Measurements from ENCODE around the gene STX12. TPM values are rescaled to one million over a fixed set of nuclear protein-coding genes. Genes with fewer than 3 reads are reported as not detected.
"Not testable (repeated sequence)": the region's sequence is repeated elsewhere in the genome, so short reads cannot be mapped to it uniquely, and the experiment has no call there.

The STX12 gene
- total and polyA plus RNA-seq, 2 donors from 2014 or later = 27.9 to 49.0 TPM

GRCh38 chr1:27868932-27869718 lies 96.1 kb downstream of the STX12 start:
- FAIRE-seq = no peak
- DNase-seq = peak in 2 of 5 donors; percentile 22 to 78
- Histone ChIP-seq H3K27ac (ENCODE audit: low read depth in 2 of 2, low read length in 2 of 2) (no peak overlapping the region), H3K27me3 (ENCODE audit: control insufficient read depth, insufficient read depth, low read length) (no peaks in the 10 kb centered on the region), H3K4me1 (ENCODE audit: control insufficient read depth in 2 of 3, insufficient read depth in 2 of 3, low read depth in 1 of 3, low read length in 3 of 3) (peaks cover 0 to 10% (median 0%) of the 10 kb centered on the region in 3 donors), H3K9me3 (ENCODE audit: control insufficient read depth in 2 of 3, insufficient read depth in 1 of 3, low read length in 3 of 3) (no peaks in the 10 kb centered on the region), H3K9ac (ENCODE audit: low read length in 3 of 3) (no peak overlapping the region), H3K36me3 (ENCODE audit: control insufficient read depth in 2 of 3, insufficient read depth in 3 of 3, low read length in 3 of 3) (no peaks in the 10 kb centered on the region), H3K4me3 (ENCODE audit: low read length in 3 of 3) (no peak overlapping the region)
- intact Hi-C loops (cut with DNase I) = no loop called here
- no peak for TF ChIP-seq CTCF (IDR thresholded peaks at IDR 0.05; ENCODE audit: borderline replicate concordance, extremely low read depth, insufficient read depth)

- no peak for TF ChIP-seq CTCF (IDR thresholded peaks at IDR 0.05; ENCODE audit: borderline replicate concordance, extremely low read depth, insufficient read depth)
- intact Hi-C loops (cut with DNase I) = no loop called here
- Histone ChIP-seq H3K27me3 (ENCODE audit: control insufficient read depth, insufficient read depth, low read length) (no peaks in the 10 kb centered on the region), H3K36me3 (ENCODE audit: control insufficient read depth in 2 of 3, insufficient read depth in 3 of 3, low read length in 3 of 3) (no peaks in the 10 kb centered on the region), H3K4me3 (ENCODE audit: low read length in 3 of 3) (no peak overlapping the region), H3K9ac (ENCODE audit: low read length in 3 of 3) (no peak overlapping the region), H3K4me1 (ENCODE audit: control insufficient read depth in 2 of 3, insufficient read depth in 2 of 3, low read depth in 1 of 3, low read length in 3 of 3) (peaks cover 0 to 10% (median 0%) of the 10 kb centered on the region in 3 donors), H3K27ac (ENCODE audit: low read depth in 2 of 2, low read length in 2 of 2) (no peak overlapping the region), H3K9me3 (ENCODE audit: control insufficient read depth in 2 of 3, insufficient read depth in 1 of 3, low read length in 3 of 3) (no peaks in the 10 kb centered on the region)
- DNase-seq = peak in 1 of 5 donors; percentile 10
- no peak for FAIRE-seq
Observed at GRCh38 chr1:27869719-27870085, 96.7 kb downstream of the STX12 start.

GRCh38 chr1:27871076-27871475 lies 98.1 kb downstream of the STX12 start:
- DNase-seq = peak in 1 of 5 donors; percentile 53
- not testable (repeated sequence) for FAIRE-seq

GRCh38 chr1:27872059-27872801 lies 99.2 kb downstream of the STX12 start, which contains the start of gene THEMIS2:
TSS of gene THEMIS2 (plus strand) at chr1:27872544. CDS start at chr1:27872572, 28 bp downstream.
- Histone ChIP-seq H3K36me3 (ENCODE audit: control insufficient read depth in 2 of 3, insufficient read depth in 3 of 3, low read length in 3 of 3) (no peaks in the 10 kb centered on the region), H3K27ac (ENCODE audit: low read depth in 2 of 2, low read length in 2 of 2) (peak within 1 kb of the TSS; percentile 29 to 75), H3K4me3 (ENCODE audit: low read length in 3 of 3) (peak within 1 kb of the TSS; percentile 8 to 57 (median 56)), H3K9me3 (ENCODE audit: control insufficient read depth in 2 of 3, insufficient read depth in 1 of 3, low read length in 3 of 3) (no peaks in the 10 kb centered on the region), H3K4me1 (ENCODE audit: control insufficient read depth in 2 of 3, insufficient read depth in 2 of 3, low read depth in 1 of 3, low read length in 3 of 3) (peaks cover 0 to 13% (median 0%) of the 10 kb centered on the region in 3 donors), H3K27me3 (ENCODE audit: control insufficient read depth, insufficient read depth, low read length) (no peaks in the 10 kb centered on the region), H3K9ac (ENCODE audit: low read length in 3 of 3) (peak within 1 kb of the TSS in 2 of 3 donors; percentile 69 to 73)
- intact Hi-C loops (cut with DNase I) = no loop called here
- no peak for TF ChIP-seq CTCF (IDR thresholded peaks at IDR 0.05; ENCODE audit: borderline replicate concordance, extremely low read depth, insufficient read depth)
- FAIRE-seq (no peak), DNase-seq (peak; percentile 47 to 92 (median 78))

More at GRCh38 chr1:27871076-27871475, 98.1 kb downstream of the STX12 start:
- H3K27ac ChIP-seq (ENCODE audit: low read depth in 2 of 2, low read length in 2 of 2); H3K9ac ChIP-seq (ENCODE audit: low read length in 3 of 3); intact Hi-C loops (cut with DNase I); H3K4me3 ChIP-seq (ENCODE audit: low read length in 3 of 3); H3K27me3 ChIP-seq (ENCODE audit: control insufficient read depth, insufficient read depth, low read length); H3K36me3 ChIP-seq (ENCODE audit: control insufficient read depth in 2 of 3, insufficient read depth in 3 of 3, low read length in 3 of 3); H3K9me3 ChIP-seq (ENCODE audit: control insufficient read depth in 2 of 3, insufficient read depth in 1 of 3, low read length in 3 of 3): not testable (repeated sequence)
- H3K4me1 ChIP-seq (ENCODE audit: control insufficient read depth in 2 of 3, insufficient read depth in 2 of 3, low read depth in 1 of 3, low read length in 3 of 3) = peaks cover 0 to 13% (median 0%) of the 10 kb centered on the region in 3 donors
